CD1c-positive myeloid dendritic cell (primary cell): Measurements from ENCODE around the gene SFXN1.
A peak's percentile ranks its signal among the peaks of the same experiment; 100 is the strongest.

Experiments used
- DNase-seq: peaks from one replicate; pipeline ENCODE4 v3.0.0-alpha.2; 2016; ENCODE audit errors: extremely low spot score

SFXN1 gene

DNA sequence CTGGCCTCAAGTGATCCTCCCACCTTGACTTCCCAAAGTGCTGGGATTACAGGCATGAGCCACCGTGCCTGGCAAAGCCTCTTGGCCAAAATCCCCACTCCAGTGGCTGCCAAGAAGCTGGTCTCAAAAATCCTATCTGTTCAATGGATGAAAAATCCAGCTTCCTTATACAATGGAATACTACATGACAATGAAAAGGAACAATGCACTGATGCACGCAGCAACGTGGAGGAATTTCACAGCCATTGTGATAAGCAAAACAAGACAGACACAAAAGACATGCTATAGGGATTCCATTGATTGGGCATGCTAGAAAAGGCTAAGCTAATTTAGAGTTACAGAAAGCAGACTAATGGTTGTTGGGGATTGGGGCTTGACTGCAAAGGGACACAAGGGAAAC lies 13.1 kb upstream of the SFXN1 start:
- DNase-seq: no peak

DNA sequence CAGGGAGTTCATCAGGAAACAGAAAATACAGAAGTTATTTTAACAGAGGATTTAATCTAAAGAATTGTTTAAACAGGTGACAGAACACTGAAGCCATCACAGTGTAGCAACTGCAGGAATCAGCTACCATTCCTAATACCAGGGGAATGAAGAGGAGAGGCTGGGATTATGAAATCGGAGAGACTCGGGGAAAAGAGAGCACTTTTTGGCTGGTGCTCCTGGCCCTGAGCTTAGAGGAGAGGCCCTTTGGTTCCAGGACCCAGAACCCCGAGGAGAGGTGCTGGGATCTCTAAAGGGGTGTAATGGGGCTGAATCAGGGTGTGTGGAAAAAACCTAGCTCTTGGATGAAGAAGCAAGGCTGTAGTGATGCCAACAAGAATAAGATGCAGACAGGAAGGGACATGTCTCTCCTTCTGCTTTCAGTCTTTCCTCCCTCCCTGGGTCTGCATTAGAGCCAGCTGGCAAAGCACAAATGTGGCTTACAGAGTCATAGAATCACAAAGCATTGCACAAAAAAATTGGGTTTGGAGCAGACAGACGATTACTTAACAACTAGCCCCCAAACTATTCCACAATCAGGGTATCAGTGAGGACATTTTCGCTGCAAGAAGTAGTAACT lies 11.6 kb upstream of the SFXN1 start:
- no peak for DNase-seq

DNA sequence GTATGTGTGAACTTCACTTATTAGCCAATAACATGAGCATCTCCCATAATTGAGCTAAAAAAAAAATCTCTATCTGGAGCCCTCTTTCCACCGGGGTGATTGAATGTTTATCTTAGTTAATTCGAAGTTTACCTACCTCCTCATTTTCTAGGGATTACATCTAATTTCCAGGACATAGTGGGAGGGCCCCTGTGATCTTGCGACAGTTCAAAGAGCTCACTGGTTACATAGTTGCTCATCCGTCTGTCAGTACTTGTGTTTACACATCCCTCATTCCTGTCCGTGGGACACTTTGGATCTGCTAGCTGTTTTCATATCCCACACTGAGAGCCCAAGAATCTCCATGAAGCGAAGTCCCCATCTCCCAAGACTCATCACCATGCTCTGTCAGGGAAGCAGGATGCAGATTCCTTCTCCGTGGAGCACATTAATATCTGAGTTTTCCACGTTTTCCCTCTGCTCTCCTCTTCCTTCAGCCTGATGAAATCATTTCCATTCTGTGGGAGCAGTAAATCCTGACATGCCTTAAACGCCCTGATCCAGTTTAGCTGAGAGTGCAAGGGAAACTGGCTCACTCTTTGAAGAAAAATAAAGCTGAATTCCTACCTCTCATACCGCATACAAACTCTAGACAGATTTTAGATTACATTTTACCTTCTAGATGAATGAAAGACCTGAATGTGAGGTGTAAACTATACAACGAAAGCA lies 10.2 kb upstream of the SFXN1 start:
- DNase-seq: no peak

DNA sequence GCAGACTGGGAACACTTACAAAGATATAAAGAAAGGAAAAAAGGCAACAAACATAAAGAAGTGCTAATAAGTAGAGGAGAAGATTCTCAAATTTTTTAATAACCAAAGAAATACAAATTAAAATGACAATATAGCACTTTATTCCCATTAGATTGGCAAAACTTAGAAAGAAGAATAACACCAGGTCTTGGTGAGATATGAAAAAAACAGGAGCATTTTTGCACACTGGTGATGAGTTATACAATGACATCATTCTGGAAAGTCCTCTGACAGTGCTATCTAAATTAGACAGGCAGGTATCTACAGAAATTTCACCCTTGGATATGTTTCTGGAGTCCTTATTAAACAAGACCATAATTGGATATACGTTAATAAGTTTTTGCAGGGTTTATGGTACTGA lies 9.5 kb upstream of the SFXN1 start:
- no peak for DNase-seq

DNA sequence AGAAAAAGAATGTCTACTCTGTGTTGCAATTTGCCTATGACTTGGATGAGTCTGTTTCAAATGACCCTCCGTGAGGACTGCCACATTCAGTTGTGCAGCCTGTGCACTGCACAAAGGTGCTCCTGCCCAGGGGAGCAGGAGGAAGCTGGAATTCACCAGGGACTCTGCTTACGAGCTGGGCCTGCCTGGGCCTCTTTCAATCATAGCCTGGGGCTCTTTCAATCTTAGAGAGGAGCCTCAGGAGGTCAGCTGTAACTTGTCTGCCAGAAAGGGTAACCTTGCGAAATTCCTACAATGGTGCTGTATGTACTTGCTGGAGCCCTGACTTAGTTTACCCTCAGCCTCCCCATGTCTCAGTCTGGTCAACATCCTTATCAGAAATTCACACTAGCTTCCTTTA lies 8.4 kb upstream of the SFXN1 start:
- DNase-seq: no peak

DNA sequence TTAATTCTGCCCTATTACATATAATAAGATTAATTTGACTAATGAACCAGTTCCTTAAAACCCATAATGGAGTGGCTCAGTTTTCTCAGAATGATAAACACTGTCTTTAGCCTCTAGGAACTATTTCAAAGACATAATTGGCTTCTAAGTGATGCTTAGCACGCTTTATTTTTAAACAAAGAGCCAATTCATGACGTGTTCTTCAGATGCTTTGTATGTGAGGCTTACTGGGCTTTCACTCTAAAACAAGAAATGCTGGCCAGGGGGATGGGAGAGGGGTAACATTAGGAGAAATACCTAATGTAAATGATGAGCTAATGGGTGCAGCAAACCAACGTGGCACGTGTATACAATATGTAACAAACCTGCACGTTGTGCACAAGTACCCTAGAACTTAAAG lies 7.6 kb upstream of the SFXN1 start:
- no peak for DNase-seq

DNA sequence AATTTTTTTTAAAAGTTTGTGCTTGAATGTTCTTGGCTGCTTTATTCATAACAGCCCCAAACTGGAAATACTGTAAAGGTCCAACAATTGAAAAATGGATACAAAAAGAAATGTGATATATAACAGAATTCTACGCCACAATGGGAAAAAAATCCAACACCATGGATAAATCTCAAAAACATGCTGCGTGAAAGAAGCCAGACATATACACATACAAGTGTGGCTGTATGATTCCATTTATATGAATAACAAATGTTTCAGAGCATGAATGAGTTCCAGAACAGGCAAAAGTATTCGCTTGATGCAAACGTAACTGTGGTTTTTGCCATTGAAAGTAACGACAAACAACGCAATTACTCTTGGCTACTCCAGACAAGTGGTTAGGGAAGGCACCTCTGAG lies 7.2 kb upstream of the SFXN1 start:
- DNase-seq: no peak

DNA sequence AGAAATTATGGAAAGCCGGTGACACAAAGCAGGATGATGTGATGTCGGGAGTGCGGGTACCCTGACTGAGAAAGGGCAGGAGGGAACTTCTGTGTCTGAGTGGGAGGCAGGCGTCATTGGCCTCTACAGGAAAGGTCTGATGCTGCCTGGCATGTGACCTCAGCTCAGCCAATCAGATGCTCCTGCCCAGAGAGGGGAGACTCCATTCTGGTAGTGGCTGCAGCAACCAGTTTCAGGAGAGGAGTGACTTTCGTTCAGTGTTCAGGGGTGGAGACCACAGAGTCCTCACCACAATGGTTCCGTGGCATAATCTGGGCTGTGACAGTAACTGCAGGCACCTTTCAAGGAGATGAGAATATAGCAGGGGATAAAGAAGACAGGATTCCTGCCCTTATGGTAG lies 6.7 kb upstream of the SFXN1 start:
- DNase-seq: no peak

DNA sequence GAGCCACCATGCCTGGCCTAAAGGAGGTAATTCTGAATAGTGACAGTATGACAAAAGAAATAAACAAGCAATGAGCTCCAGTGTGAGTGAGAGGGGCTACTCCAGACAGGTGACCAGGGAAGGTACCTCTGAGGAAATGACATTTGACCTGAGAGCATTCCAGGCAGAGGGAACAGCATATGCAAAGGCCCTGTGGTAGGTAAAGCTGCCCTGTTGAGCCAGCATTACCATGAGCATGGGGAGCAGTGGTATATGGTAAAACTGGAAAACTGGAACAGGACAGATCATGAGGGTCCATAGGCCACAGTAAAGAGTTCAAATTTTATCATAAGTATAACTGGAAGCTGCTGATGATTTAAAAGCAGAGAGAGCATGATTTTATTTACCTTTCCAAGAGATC lies 6.0 kb upstream of the SFXN1 start:
- no peak for DNase-seq

DNA sequence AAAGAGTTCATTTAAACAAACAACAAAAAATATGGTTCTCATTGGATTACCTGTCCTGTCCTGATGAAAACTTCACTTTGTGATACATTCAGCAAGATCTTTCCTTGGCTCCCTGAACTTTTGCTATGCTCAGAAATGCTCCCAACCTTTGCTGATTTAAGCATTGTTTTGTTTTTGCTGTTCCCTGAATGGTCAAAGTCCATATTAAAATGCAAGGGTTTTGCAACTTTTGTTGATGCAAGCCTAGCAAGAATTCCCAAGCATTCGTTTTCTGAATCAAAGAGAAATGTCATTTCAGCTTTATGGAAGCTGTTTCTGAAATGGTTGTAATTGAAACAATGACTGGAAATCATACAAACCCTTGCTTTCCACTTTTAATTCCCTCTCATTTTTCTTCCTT lies 3.1 kb upstream of the SFXN1 start:
- DNase-seq: no peak

DNA sequence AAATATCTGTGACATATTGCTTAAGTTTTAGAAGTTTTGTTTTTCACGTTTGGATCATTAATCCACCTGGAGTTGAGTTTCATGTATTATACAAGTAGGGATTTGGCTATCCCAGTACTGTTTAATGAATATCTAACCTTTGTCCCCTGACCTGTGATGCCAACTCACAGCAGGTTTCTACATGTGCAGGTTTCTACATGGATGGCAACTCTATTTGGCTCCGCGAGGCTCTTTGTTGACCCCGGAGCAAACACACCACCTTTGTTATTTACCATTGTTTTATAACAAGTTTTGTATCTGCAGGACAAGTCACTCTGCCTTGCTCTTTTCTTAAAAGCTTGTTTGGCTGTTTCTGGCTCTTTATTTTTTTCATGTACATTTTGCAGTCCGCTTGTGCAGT lies 920 bp upstream of the SFXN1 start:
- no peak for DNase-seq

DNA sequence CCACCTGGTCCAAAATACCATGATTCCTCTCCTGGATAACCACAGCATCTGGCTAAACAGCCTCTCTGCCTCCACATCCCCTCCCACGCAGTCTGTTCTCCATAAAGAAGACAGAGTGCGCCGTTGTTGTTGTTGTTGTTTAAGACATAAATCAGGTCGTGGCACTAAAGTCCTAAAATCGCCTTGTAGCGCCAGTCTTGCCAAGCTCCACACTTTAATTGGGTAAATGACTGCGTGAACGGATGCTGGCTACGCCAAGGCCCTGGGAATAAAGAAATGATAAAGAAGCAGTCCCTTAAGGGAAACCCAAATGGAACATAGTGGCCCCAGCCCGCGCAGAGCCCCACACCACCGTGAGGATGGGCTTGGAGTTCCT lies 364 bp upstream of the SFXN1 start:
- peak; percentile 9 for DNase-seq

DNA sequence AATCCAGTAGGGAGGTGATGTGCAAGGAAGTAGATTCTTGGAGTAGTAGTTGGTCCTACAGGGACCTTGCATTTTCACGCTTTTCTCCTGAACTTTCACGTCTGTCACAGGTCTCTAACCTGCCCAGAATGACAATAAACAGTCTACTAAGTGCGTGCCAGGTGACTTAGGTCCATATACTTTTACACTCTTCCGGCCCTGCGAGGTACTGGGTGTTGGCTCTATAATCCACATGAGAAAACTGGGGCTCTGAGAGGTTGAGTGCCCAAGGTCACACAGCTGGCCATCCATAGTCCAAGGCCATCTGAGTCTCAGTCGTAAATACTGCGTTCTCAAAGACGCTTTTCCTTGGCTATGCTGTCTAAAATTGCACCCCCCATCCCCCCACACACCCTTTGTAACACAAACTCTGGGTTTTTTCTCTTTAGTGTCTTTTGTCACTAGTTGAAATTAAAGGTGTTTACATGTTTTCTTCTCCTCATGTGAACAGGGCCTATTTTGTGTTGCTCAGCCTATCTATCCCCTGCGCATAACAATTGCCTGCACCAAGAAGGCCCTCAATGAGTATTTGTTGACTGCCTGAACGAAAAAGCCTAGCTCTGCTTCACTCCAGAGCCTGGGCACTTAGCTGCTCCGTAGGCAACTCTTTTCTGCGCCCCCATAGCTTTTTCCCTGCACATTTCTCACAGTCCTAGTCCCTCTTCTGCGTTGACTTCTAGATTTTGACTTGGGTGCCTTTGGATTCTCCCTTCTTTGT lies 943 bp downstream of the SFXN1 start:
- DNase-seq: no peak

DNA sequence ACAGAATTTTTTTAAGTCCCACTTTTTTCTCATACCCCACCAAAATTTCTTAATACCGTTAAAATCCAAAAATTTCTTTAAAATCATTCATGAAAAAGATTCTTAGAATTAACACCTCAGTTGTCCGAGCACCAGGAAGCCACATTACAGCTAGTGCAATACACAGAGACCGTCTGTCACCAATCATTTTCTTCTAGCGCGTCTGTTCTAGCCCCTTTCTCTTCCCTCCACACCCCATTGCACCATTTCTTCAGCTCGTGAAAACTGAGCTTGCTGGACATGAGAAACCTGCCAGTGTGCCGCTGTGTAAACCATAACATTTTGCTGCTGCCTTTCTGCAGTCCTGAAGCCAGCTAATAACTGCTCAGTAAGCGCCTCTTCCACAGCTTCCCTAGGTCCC lies 5.0 kb downstream of the SFXN1 start:
- DNase-seq: no peak

DNA sequence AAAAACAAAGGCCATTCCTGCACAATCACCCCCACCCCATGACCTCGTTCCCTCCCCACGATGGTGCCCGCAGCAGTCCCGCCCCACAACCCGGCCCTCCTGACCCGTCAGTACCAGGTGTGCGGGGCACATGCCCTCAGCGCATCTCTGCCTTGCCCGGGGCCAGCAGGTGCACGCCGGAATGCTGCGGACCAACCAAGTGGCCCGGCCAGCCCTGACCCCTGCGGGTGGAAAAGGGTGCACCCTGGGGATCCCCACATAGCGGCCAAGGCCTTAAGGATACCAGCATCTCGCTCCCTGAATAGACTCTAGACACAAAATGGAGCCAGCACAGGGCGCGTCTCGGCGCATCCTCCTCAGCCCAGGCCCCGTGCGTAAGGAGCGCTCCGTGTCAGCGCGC lies 6.0 kb downstream of the SFXN1 start:
- DNase-seq: no peak

DNA sequence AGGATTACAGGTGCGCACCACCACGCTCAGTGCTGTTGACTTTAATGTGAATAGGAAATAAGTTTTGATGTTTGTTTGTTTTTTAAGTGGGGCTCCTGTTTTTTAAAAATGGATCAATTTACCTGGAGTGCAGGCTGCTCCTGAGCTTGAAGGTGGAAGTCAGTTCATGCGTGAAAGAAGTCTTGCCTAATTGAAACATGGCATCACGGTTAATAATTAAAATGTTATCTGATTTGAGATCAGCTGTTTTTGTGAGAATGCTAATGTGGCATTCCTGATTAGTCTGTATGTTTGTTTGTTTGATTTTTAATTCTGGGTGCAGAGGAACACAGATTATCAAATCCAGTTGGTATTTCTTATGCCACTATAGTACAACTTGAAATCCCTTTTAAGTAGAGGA lies 6.5 kb downstream of the SFXN1 start:
- DNase-seq: no peak

DNA sequence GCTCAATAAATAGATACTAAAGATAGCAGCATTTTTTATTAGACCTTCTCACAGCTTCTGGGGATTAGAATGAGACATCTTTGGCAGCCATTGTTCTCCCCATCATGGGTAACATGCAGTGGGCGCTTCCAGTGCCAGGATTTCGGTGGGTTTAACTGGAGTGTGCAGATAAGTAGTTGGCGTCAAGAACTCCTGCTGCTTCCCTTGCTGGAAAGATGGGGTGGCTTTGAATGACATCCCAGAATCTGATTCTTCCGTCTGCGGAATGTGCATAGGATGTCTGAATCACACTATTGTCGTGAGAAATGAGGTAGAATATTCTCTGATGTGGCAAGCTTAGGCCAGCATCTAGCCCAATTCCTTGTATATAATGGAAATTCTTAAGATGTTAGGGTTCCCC lies 7.3 kb downstream of the SFXN1 start:
- no peak for DNase-seq

DNA sequence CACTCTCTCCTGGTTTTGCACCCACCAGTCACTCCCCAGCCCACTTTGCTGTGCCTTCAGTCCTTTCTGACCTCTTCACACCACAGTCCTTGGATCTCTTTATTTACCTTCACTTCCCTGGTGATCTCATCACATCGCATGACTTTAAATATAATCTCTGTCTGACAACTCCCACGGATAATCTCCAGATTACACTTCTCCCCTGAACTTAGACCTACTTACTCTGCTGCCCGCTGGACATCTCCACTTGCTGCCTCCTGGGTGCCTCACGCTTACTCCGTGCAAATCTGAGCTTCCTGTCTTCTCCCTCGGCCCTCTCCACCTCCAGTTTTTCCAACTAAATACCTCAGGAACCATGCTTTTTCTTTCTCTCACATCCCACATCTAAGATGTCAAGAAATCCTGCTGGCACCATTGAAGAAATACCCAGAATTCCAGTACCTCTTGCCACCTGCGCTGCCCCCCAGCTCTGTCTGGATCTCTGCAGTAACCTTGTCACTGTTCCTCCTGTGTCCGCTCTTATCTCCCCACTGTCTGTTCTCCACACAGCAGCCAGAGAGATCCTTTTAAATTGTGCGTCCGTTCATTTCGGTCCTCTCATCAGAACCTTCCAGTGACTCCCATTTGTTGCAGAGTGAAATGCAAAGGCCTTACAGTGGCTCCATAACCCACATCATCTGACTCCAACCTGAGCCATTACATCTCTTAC lies 9.3 kb downstream of the SFXN1 start:
- no peak for DNase-seq

DNA sequence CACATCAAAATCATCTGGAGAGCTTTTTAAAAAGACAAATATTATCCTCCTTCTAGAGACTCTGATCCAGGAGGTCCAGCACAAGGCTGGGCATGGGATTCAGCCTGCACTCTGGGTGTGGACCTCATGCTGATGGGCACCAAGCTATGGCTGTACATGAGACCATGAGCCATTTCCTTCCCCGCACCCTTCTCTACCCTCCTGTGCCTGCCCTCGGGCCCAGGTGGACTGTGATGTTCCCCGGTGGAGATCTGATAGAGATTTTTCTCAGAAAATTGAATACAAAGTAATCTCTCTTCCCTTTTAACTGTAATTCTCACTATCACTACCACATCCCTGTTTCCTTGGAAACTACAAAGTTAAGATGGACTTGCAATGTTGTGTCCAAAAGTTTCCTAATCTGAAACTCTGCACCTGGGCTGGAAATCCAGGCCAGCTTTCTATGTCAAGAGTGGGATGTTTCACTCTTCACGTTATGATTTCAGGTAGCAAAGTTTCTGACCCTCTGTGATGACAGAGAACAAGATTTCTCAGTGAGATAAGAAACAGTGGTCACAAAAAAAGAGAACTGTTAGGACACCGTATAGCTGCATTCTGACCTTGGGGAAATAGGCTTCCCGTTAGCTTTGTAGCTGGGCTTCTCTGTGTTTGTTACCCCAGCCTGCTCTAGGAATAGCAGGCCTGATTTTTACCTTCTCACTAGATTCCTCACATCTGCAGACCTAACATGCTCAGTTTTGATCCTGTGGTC lies 11.5 kb downstream of the SFXN1 start:
- no peak for DNase-seq

DNA sequence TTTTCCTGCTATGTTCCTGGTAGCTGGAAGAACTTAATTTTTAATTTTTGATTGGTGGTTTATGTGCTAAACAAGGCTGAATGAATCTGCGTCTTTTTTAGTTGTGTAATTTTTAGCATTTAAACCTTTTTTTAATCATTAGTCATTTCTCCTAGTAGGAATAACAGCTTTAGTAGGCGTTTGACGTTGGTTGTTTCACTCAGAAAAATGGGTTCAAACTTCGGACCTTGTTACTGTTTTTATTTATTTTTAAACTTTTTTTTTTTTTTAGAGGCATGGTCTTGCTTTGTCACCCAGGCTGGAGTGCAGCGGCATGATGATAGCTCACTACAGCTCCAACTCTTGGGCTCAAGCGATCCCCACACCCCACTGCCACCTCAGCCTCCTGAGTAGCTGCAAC lies 12.9 kb downstream of the SFXN1 start:
- no peak for DNase-seq

DNA sequence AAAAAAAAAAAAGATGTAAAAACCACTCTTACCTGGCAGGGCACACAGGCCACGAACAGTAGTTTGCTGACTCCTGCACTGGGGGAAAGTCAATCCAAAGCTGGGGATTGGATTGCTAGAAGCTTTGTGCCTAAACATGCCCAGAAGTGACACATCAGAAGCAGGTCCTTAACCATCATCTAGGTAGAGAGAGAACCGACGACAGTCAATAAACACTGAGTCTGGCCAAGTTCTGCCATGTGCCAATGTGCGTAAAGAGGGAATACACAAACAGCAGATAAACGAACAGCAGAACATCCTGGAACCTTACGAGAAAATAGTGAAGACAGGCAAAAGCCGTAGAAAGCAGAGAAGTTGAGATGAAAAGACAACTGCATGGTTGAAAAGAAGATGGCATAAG lies 14.9 kb downstream of the SFXN1 start:
- DNase-seq: no peak

DNA sequence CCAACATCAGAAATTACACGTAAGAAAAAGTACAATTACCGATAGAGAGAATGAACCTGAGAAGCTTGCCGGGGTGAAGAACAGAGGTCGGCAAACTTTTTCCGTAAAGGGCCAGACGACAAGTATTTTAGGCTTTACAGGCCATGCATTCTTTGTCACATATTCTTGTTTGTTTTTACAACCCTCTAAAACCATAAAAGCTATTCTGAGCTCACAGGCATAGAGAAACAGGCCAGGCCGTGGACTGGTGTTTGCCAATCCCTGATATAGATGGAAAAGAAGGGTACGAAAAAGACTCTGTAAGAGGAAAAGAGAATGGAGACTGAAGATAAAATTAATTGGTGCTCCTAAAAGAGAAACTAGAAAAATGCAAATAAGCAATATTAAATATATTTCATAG lies 15.4 kb downstream of the SFXN1 start:
- DNase-seq: no peak
